Stimulated activated CD8-positive, alpha-beta memory T cell treated with anti-CD3 and anti-CD28 coated beads, Interleukin-12 subunit alpha, Interleukin-12 subunit beta, amount 100 ng/mL, for 4 hours (primary cell): ENCODE measurements around the gene CDC16.
"Not testable (repeated sequence)": the region's sequence is repeated elsewhere in the genome, so short reads cannot be mapped to it uniquely, and the experiment has no call there.

Source experiments
- DNase-seq: peaks from one replicate; pipeline ENCODE4 v3.0.0-alpha.2; 2020; ENCODE audit warnings: low read depth

Gene CDC16

DNA sequence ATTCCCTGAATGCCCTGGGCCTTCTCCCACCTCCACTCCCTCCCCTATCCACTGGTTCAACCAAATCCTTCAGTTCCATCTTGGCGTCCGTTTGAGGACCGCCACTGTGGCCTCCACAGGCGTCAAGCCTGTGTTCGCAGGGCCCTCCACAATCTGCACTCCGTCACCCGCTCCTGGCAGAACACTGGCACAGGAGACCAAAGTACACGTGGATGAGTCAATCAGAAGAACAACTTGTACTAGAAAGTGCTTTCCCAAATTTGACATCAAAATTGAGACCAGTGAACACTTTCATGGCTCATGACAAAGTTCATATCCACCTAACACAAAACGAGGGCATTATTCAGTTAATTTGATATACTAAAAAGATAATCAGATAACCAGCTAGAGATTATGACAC is 6.5 kb upstream of the CDC16 start:
- DNase-seq: no peak

DNA sequence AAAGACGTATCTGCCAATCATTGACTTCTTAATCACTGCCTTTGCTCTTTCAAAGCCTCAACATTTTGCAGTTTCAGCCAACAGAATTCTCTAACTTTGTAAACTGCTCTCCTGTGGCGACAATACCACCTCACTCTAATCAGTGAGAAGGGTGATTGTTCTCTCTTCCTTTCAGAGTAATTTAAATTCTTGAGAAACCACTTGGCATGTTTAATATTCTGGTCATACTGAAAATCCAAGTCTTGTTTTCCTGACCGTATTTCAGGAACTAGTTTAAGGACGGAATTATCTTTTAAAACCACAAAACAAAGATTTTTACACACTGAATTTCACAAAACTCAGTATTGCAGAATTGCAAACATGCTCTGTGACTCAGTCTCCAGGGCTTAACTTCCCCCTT is 5.2 kb upstream of the CDC16 start:
- DNase-seq: no peak

DNA sequence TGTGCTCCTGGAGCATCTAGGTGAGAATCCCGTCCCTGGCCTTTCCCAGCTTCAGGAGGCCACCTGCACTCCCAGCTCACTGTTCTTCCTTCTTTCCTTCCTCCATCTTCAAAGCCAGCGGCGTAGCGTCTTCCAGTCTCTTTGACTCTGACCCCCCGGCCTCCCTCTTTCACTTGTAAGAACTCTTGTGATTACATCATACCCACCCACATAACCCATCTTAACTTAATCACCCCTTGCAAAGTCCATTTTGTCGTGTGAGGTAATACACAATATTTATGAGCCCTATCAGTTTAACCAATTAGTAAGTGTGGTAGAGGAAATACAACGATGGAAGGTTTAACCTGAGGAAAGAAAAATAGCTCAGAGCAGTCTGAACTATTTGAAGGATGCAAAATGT is 4.6 kb upstream of the CDC16 start:
- no peak for DNase-seq

DNA sequence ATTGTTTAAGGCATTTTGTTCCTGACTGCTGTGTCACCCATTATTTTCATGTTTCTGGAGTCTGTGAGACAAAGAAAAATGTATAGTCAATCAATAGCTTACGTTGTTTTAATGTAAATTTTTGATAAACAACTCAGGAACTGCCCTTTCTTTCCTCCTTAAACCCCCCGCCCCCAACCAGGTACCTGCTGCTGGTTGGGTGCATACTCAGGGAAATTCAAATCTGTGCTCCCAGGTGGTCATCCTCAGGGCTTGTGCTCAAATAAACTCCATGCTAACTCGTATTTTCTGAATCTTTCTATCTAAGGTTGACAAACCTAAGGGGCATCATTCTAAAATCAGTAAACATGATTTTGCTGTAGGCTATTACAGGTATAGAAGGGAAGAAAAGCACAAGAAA is 4.1 kb upstream of the CDC16 start:
- DNase-seq: no peak

DNA sequence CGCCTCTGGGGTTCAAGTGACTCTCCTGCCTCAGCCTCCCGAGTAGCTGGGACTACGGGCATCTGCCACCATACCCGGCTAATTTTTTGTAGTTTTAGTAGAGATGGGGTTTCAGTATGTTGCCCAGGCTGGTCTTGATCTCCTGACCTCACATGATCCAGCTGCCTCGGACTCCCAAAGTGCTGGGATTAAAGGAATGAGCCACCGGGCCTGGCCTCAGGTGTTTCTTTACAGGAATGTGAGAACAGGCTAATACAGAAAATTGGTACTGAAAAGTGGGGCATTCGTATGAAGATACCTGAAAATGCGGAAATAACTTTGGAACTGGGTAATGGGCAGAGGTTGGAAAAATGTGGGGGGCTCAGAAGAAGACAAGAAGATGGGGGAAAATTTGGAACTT is 2.8 kb upstream of the CDC16 start:
- DNase-seq: no peak

DNA sequence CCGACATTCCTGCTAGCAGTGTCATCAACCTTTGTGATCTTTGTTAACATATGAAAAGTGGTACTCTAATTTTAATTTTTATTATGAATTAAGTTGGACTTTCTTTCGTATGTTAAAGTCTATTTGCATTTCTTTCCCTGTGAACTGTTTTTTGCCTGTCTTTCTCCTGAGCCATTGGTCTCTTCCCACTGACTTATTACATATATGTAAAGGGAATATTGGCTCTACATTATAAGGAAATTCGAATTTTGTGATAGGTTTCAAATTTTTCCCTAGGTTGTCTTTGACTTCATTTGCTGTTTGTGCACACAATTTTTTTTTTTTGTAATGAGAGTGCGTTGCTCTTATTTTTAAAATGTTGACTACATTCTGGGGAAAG is 442 bp upstream of the CDC16 start:
- no peak for DNase-seq

DNA sequence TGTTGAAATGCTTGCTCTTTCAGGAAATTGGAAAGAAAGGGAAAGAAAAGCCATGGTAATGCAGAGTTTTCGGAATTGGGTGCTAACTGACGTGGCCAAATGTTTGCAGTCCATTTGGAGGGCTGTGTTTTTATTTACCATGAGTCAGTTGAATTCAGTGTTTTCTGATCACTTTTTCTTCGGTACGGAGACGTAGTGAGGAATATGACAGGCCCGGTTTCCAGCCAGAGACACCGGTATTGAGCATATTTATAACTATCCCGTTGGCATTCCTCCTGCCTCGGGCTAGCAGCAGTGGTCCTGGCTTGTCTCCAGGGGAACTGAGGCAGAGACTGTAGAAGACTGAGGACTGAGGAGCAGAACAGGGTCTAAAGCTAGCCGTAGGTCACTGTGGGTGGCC is 1.0 kb downstream of the CDC16 start:
- DNase-seq: no peak

DNA sequence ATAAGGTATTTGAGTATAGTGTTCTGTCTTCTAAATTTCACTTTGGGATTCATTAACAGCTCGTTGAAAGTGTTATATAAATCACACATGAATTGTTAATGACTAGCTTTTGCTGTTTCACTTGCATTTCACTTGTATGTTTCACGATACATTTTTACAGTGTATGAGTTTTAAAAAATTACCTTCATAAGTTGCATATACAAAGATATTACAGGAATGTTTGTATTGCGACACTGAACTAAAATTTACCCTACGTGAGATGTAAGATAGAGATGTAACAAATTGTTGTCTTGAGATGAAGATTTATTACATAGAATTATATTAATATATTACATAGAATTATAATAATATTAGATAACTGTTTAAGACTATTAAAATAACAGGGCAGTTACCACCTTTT is 1.5 kb downstream of the CDC16 start:
- no peak for DNase-seq

DNA sequence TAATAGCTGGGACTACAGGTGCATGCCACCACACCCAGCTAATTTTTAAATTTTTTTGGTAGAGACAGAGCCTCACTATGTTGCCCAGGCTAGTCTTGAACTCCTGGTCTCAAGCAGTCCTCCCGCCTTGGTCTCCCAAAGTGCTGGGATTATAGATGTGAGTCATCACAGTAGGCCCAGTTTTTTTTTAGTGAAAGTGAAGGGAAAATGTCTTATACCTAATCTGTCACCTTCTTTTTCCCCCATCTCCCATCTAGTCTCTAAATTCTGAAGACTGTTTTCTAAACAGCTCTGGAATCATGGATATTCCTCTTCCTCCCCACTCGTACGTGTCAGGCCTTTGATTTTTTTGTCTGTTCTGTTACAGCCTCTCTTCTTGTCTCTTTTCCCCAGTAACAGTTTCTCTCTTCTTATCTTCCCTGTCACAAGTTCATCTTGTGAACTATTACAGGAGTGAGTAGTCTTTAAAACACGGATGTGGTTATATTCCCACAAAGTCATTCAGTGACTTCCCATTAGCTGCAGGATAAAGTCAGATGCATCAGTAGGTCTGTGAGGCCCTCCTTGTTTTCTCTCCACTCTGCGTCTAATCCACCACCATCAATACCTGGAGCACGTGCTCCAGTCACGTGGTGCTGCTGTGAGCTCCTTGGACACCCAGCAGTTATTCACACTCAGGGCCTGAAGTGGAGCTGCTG is 2.9 kb downstream of the CDC16 start:
- DNase-seq: no peak

DNA sequence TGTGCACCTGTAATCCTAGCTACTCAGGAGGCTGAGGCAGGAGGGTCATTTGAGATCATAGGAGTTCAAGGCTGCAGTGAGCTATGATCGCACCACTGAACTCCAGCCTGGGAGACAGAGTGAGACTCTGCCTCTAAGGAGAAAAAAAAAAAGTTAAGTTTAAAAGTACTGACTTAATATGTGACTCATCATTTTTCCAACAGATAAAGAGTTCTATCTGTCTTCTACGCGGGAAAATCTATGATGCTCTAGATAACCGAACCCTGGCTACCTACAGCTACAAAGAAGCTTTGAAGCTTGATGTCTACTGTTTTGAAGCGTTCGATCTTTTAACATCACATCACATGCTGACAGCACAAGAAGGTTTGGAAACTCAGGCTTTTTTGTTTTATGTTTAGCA is 7.2 kb downstream of the CDC16 start:
- DNase-seq: no peak

DNA sequence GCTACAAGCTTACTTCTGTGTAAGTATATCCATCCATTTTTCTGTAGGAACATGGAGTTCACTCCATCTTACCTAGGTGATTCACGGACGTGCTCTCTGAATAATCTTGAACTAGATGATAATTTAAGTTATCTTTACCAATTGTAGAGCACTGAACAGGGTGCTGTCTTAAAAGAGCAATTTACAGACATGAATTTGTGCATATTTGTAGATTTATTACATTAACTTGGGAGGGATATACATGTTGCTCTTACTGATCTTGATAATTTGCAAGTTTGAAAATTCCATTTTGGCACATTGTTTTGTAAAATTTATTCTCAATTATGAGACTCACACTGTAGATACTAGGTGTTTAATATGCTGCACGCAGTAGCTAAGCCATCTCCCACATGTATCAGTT is 9.3 kb downstream of the CDC16 start:
- no peak for DNase-seq

DNA sequence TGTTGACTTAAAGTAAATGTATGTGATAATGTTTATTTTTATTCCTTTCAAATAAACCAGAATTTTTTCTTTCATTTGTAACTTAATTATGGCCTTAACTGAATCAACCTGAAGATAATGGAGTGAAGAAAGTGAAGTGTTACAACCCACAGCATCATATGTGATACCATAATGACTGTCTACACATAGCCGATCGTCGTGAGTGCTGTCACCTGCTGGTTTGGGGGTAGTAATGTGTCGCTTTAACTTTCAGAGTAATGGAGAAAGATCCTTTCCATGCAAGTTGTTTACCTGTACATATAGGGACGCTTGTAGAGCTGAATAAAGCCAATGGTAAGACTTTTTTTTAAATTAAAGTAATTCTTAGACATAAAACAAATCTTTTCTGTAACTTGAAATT is 9.9 kb downstream of the CDC16 start:
- no peak for DNase-seq

DNA sequence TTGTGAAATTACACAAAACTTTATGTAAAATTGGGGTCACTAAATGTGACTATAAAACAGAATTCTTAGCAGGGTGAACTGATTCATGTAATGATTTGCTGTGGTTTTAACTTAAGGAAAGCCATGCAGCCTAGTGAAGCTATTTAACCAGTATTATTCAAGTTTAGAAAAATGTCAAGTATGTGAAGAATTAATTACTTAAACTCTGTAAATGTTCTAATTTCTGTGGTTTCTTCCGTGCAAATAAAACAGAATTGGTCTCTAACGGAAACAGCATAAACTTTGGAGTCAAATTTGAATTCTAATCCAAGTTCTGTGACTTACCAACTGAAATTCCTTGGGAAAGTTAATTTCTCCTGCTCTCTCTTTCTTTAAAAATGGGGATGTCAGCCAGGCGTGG is 13.3 kb downstream of the CDC16 start:
- no peak for DNase-seq

DNA sequence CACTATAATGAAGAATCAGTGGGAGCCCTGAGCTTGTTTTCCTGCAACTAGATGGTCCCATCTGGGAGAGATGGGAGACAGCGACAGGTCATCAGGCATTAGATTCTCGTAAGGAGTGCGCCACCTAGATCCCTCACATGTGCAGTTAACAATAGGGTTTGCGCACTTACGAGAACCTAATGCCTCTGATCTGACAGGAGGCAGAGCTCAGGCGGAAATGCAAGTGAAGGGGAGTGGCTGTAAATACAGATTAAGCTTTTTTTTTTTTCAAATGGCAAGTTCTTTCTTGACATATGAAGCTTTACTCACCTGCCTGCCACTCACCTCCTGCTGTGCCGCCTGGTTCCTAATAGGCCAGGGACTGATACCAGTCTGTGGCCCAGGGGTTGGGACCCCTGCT is 14.4 kb downstream of the CDC16 start:
- no peak for DNase-seq

DNA sequence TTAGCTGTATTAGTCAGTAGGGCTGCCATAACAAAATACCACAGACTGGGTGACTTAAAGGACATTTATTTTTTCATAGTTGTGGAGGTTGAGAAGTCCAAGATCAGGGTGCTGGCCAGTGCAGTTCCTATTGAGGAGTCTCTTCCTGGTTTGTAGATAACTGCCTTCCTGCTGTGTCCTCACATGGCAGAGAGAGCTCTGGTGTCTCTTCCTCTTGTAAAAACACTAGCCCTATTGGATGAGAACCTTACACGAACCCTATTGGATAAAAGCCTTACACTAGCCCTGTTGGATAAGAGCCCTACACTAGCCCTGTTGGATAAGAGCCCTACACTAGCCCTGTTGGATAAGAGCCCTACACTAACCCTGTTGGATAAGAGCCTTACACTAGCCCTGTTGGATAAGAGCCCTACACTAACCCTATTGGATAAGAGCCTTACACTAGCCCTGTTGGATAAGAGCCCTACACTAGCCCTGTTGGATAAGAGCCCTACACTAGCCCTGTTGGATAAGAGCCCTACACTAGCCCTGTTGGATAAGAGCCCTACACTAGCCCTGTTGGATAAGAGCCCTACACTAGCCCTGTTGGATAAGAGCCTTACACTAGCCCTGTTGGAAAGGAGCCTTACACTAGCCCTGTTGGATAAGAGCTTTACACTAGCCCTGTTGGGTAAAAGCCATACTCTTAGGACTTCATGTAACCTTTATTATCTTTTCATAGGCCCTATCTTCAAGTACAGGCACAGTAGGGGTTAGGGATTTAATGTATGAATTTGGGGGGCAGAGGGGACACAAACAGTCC is 17.1 kb downstream of the CDC16 start:
- DNase-seq: not testable (repeated sequence)

DNA sequence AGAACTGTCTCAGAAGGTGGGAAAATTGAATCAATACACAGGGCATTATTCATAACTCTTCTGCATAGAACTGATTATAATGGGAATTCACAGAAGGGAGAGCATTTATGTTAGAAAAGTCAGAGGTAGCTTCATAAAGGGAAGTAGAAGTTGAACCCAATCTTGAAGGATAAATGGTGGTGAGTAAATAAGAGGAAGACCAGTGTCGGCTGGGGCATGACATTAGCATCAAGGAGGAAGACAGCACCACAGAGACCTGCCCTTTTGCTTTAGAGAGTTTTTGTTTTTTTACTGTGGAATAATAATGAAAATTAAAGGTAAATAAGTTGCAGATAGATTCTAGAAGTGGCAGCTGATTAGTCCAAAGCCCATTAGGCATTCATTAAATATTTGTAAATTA is 21.9 kb downstream of the CDC16 start:
- no peak for DNase-seq

DNA sequence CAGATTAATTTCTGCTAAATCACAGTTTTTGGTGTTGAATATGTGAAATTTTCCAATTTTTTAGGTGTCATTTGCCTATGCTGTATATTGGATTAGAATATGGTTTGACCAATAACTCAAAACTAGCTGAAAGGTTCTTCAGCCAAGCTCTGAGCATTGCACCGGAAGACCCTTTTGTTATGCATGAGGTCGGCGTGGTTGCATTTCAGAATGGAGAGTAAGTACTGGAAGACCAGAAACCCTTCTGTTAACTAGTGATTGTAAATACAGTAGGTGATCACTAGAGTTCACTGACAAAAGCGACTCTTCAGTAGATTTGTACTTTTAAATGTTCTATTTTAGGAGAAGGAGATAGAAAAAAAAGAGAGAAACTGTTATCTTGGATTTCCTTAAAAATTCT is 22.3 kb downstream of the CDC16 start:
- DNase-seq: no peak

DNA sequence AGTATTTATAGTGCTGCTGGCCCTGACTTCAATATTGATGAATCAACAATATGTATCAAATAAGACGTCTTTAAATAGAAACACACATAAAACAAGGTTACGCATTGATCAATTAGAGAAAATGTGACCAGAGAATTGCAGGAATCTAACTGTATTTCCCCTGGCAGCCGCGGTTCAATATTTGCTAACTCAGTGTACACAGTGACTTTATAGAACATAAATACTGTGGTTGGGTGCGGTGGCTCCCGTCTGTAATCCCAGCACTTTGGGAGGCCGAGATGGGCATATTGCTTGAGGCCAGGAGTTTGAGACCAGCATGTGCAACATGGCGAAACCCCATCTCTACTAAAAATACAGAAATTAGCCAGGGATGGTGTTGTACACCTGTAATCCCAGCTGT is 23.9 kb downstream of the CDC16 start:
- no peak for DNase-seq

DNA sequence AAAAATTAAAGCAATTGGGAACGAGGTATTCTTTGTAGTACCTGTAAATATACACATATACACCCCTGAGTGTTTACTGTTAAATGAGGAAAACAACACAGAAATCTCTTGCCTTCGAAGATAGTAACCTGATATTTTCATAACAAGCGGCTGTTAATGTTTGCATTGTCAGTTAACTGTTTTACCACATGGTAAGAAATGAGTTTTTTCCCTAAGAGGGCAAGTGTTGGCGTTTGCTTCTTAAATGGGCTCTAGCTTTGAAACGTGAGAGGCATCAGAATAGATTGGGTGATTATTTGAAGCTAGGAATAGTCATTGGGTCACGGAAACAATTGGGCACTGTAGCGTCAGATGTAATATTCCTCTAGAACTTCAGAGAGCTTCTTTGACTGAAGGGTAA is 24.7 kb downstream of the CDC16 start:
- no peak for DNase-seq

DNA sequence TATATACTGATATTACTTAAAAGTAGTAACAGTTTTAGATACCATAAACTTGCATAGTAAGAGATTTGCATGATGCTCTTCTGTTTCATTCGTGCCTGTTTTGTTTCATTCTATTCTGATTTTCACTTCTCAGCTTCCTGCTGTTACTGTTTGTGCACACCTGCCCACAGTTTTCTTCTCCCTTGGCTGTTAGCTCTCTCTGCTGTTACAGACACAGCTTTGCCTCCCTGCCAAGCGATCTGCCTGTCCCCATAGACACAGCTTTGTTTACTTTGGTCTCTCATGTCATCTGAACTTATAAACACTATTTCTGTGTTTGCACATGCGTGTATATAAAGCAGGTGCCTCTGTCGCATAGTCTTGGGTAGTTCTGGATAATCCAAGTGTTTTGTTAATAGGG is 25.3 kb downstream of the CDC16 start:
- no peak for DNase-seq

DNA sequence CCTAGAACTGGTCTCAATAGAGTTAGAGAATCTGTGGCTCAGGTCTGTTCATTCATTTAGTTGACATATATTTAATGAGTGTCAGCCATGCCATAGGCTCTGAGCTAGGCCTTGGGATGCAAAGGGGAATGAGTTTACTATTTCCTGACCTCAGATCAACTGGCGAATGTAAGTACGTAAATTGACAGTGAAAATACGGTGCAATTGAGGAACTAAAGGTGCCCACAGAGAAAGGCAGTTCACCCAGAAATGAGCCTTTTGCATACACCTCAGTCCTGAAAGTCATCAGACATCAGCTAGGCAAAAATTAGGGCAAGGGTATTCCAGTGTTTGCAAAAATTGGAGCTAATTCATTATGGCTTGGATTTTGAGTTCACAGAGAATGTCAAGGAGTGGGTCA is 26.1 kb downstream of the CDC16 start:
- DNase-seq: no peak

DNA sequence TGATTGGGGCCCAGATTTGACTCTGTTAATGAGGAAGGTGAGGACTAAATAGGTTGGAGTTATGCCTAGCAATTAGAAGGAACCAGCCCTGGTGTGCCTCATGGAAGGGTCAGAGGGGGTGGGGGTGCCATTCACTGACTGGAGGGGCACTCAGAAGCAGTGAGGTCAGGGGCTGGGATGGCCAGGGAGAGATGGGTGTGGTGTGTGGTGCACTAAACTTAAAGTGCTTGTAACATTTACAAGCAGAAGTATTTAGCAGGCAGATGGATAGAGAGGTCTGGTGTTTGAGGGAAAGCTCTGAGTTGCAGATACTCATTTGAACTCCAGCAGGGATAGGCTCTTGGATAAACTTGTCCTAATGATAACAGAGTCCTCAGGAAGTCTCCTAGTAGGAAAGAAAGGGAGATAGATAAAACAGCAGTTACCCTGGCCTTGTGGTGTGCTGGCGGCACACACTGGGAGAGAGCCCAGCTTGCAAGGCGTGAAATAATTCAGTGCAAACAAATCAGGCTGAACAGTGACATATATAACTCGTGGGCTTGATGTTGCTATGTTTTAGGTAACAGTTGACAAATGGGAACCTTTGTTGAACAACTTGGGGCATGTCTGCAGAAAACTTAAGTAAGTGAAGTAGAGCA is 26.8 kb downstream of the CDC16 start:
- no peak for DNase-seq

DNA sequence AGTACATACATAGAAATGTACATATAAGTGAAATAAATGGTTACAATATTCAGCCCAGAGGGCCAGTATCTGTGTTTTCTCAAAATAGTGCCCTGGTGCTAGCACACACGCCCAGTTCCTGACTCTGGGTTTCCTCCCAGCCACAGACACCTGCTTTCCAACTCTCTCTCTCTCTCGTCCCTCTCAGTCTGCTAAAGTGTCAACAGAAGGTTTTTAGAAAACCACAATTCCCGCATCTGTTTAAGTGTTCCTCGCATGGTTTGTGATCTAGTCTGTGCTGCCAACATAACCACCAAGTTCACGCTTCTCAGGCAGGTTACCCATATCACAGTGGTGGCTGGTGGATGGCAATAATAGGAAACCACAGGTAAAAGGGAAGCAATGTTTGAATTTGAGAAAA is 28.9 kb downstream of the CDC16 start:
- DNase-seq: no peak

DNA sequence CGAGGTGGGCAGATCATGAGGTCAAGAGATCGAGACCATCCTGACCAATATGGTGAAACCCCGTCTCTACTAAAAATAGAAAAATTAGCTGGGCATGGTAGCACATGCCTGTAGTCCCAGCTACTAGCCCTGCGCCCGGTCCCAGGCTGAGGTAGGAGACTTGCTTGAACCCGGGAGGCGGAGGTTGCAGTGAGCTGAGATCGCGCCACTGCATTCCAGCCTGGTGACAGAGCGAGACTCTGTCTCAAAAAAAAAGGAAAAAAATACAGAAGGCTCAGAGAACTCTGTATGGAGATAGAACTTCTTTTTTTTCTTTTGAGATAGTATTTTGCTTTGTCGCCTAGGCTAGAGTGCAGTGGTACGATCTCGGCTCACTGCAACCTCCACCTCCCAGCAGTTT is 29.6 kb downstream of the CDC16 start:
- DNase-seq: not testable (repeated sequence)
